C4-2B (cell line): ENCODE results near the gene SOX5.

Experiments used
- CTCF ChIP-seq: fragments of 450-650 bp; conservative IDR thresholded peaks from 2 replicates; pipeline ENCODE4 v1.5.1; 2017; ENCODE audit warnings: mild to moderate bottlenecking
- ZFX ChIP-seq: fragments of 450-650 bp; IDR thresholded peaks from 2 replicates; pipeline ENCODE4 v1.6.1; 2017

DNA sequence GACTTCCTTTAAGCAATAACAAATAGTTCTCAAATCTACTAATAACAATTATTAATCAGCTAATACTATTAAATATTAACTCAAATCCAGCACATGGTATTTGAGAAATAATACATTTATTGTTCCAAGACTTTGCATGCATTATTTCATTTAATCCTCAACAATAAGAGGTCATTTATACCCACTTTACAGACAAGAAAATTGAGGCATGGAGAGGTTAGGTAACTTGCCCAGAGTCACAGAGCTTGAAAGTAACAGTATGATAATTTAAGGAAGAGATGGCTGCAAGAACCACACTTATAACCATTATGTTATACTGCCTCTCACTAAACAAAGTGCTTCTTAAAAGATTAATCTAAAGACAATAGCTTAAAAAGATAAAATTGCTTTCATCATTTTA is 318.9 kb downstream of the SOX5 start:
- no peak for TF ChIP-seq CTCF
- TF ChIP-seq ZFX = no peak
